Sigmoid colon (tissue), 4 donors: ENCODE measurements around the gene RAD23B.

ENCODE experiments used
- EP300 ChIP-seq, 4 donors: sonication (generic); formaldehyde crosslinking; IDR thresholded peaks; one replicate each; pipeline ENCODE4 v1.6.1; 2017; ENCODE audit warnings: antibody characterized with exemption in 4 of 4
- POLR2A ChIP-seq, 2 donors: fragments of 450-650 bp; IDR thresholded peaks; one replicate each; pipeline ENCODE4 v1.6.1; 2016; ENCODE audit warnings: antibody characterized with exemption in 2 of 2, mild to moderate bottlenecking in 2 of 2, moderate library complexity in 2 of 2
- POLR2AphosphoS5 ChIP-seq, 4 donors: sonication (generic); formaldehyde crosslinking; IDR thresholded peaks; one replicate each; pipeline ENCODE4 v1.6.1; 2017; ENCODE audit warnings: antibody characterized with exemption in 4 of 4
- TF ChIP-seq, protein P1 (sequence below), 4 experiments: fragments of 450-650 bp in 3 of 4; fragments of 200-600 bp in 1 of 4; IDR thresholded peaks; one replicate each; pipeline ENCODE4 v1.5.1; 2016 to 2019; ENCODE audit warnings: antibody characterized with exemption in 4 of 4, mild to moderate bottlenecking in 3 of 4, moderate library complexity in 2 of 4

GRCh38 chr9:107276966-107277710 lies 5.9 kb upstream of the RAD23B start:
- TF ChIP-seq, protein P1, sequence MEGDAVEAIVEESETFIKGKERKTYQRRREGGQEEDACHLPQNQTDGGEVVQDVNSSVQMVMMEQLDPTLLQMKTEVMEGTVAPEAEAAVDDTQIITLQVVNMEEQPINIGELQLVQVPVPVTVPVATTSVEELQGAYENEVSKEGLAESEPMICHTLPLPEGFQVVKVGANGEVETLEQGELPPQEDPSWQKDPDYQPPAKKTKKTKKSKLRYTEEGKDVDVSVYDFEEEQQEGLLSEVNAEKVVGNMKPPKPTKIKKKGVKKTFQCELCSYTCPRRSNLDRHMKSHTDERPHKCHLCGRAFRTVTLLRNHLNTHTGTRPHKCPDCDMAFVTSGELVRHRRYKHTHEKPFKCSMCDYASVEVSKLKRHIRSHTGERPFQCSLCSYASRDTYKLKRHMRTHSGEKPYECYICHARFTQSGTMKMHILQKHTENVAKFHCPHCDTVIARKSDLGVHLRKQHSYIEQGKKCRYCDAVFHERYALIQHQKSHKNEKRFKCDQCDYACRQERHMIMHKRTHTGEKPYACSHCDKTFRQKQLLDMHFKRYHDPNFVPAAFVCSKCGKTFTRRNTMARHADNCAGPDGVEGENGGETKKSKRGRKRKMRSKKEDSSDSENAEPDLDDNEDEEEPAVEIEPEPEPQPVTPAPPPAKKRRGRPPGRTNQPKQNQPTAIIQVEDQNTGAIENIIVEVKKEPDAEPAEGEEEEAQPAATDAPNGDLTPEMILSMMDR (IDR thresholded peaks at IDR 0.05): no peak
- TF ChIP-seq POLR2A (IDR thresholded peaks at IDR 0.05) (no peak), POLR2AphosphoS5 (IDR thresholded peaks at IDR 0.05) (no peak), EP300 (IDR thresholded peaks at IDR 0.05) (no peak)
